Measurements from ENCODE around the gene CARD16.

CARD16 gene

GRCh38 chr11:104997288-104997687 lies 47.8 kb downstream of the CARD16 start:
- TF ChIP-seq ZFX (IDR thresholded peaks at IDR 0.05): no peak
- TF ChIP-seq, protein P1, sequence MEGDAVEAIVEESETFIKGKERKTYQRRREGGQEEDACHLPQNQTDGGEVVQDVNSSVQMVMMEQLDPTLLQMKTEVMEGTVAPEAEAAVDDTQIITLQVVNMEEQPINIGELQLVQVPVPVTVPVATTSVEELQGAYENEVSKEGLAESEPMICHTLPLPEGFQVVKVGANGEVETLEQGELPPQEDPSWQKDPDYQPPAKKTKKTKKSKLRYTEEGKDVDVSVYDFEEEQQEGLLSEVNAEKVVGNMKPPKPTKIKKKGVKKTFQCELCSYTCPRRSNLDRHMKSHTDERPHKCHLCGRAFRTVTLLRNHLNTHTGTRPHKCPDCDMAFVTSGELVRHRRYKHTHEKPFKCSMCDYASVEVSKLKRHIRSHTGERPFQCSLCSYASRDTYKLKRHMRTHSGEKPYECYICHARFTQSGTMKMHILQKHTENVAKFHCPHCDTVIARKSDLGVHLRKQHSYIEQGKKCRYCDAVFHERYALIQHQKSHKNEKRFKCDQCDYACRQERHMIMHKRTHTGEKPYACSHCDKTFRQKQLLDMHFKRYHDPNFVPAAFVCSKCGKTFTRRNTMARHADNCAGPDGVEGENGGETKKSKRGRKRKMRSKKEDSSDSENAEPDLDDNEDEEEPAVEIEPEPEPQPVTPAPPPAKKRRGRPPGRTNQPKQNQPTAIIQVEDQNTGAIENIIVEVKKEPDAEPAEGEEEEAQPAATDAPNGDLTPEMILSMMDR (conservative IDR thresholded peaks at IDR 0.05): peak; percentile 53
- no peak overlapping the region for H3K27ac ChIP-seq

GRCh38 chr11:104995001-104995408 lies 50.1 kb downstream of the CARD16 start:
- TF ChIP-seq ZFX (IDR thresholded peaks at IDR 0.05): no peak
- TF ChIP-seq, protein P1 (conservative IDR thresholded peaks at IDR 0.05): no peak
- H3K27ac ChIP-seq: no peak overlapping the region

DNA sequence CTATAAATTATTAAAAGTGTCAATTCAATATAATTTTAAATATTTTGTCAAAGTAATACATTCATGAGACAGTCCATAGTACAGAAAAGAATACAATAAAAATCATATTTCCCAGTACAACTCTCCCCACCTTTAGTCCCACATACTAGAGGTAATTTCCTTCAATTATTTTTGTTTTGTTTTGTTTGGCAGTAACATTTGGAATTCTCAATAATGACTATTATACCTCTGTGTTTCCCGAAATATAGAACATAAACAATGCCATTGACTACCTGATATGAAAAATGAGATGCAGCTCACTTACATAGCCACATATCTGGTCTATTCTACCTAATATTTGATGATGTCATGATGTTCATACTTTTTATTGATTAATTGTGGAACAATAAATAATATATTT lies 52.4 kb downstream of the CARD16 start:
- TF ChIP-seq ZFX (IDR thresholded peaks at IDR 0.05): no peak
- TF ChIP-seq, protein P1 (conservative IDR thresholded peaks at IDR 0.05): no peak
- H3K27ac ChIP-seq: no peak overlapping the region

DNA sequence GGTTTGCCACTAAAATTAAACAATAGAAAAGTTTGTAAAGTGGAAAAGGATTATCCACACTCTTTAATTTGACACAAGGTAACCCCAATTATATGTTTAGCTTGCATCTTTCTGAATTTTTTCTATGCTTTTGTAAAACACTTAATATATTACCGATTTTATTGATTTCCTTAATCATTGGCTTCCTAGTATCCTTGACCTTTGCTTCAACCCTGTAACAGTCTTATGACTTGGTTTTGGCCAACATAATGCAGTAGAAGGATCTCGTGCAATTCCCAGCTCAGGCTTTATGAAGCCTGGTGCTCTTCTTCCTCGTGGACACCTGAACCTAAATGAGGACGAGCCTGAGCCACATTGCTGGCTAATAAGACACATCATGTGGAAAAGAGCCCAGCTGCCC lies 53.1 kb downstream of the CARD16 start:
- no peak for TF ChIP-seq ZFX (IDR thresholded peaks at IDR 0.05)
- TF ChIP-seq, protein P1 (conservative IDR thresholded peaks at IDR 0.05): no peak
- no peak overlapping the region for H3K27ac ChIP-seq
